HPDE6-E6E7 (cell line): ENCODE results near the gene HLA-A.
"Not testable (repeated sequence)": the region's sequence is repeated elsewhere in the genome, so short reads cannot be mapped to it uniquely, and the experiment has no call there.

Source experiments
- DNase-seq: peaks from one replicate; pipeline ENCODE4 v3.0.0; 2011; ENCODE audit warnings: missing footprints; ENCODE audit errors: extremely low spot score

The HLA-A gene

GRCh38 chr6:29961966-29962365 is 19.6 kb downstream of the HLA-A start:
- DNase-seq, result no peak

- not testable (repeated sequence) for DNase-seq
Measured at GRCh38 chr6:29963697-29964096, 21.4 kb downstream of the HLA-A start.

DNA sequence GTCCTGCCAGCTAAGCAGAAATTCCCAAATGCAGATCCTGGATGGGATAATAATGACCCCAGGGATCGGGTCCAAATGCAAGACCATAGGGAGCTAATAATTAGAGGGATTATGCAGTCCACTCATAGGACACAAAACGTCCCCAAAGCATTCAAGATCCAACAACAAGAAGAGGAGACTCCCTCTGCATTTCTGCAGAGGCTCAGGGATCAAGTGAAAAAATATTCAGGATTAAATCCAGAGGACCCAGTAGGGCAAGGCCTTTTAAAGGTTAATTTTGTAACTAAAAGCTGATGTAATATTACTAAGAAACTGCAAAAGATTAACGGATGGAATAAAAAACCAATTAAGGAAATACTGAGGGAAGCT is 22.2 kb downstream of the HLA-A start:
- no peak for DNase-seq

GRCh38 chr6:29964887-29965562 is 22.7 kb downstream of the HLA-A start:
- peak; percentile 67 for DNase-seq

DNA sequence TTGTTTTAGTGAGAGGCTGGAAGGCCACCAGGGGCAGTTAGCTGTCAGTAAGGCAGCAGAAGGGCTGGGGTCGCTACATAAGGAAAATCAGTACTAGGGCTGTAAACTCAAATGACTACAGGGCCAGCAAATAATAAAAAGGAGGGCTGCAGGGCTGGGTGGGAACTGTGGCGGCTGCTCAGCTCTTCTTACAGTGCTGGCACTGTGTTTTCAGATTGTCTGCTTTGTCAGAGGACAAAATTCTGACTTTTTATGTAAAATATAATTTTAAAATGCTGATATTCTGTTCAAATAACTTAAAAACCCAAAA is 23.2 kb downstream of the HLA-A start:
- DNase-seq, result no peak

- DNase-seq, result no peak
Measured at GRCh38 chr6:29965873-29966601, 23.7 kb downstream of the HLA-A start.

DNA sequence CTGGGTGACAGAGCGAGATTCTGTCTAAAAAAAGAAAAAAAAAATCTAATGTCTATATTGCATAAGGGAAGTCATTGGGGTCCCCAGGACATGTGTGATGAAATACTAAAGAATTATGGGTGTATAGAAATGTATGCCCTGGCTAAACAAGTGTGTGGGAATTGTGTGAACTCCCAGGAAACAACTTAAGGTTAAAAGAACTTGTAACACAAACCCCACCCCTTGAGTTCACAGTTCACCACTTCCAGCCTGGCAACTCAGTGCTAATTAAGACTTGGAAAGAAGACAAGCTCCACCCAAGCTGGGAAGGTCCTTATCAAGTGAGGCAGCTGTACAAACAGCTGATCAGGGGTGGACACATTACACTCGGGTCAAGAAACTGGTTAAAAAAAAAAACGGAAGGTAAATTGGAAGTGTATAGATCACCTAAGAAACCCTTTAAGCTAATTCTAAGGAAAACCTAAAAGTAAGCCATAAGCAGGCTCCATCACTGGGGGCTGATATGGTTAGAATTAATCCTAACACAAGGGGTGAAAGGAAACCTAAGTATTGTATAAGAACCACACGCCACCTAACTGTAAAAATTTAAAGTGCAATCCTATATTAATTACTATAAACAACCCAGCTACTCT is 25.2 kb downstream of the HLA-A start:
- no peak for DNase-seq

GRCh38 chr6:29968130-29968529 is 25.8 kb downstream of the HLA-A start:
- DNase-seq, result no peak

- no peak for DNase-seq
Measured at GRCh38 chr6:29968905-29969304, 26.6 kb downstream of the HLA-A start.

DNA sequence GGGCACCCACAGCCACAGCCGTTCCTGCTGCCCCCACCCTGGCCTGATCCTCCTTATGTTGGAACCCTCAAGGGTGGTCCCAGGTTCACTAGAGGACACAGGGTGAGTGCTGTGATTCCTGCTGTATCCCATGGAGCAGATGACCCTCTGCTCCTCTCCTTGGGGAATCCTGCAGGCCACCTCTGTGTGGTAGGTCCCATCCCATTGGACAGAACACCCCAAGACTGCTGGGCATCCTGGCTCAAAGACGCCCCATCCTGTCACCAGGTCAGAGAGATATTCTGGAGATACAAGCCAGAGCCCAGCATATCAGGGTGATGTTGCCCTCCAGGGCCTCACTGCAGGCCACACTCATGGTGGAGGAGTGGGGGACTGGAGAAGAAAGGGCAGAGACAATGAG is 28.4 kb downstream of the HLA-A start:
- DNase-seq, result no peak

DNA sequence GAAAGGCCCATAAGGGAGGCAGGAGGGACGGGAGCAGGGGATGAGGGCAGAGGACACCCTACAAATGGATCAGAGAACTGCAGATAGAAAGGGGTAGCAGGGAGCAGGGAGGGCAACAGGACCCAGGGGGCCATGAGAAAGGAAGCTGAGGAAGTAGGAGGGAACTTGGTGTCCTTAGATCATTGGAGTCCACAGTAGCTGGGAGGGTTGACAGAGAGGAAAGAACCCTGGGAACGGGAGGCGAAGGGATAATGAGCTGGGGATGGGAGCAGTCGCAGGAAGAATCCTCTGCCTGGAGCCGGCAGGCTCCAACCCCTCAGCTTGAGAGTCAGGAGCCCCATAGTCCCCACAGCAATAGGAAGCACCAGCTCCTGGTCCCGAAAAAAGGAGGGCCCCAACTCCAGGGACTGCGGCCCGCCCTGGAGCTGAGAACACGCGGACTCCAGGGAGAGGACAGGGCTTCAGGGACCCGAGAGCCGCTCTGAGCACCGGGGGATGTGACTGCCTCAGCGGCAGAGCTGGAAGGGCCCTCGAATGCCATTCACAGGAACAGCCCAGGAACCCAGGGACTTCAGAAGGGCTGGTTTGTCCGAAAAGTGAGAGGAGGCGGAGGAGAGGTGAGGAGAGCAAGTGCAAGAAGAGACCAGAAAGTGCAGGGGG is 32.7 kb downstream of the HLA-A start:
- DNase-seq, result no peak

- DNase-seq, result no peak
Measured at GRCh38 chr6:29975561-29975907, 33.2 kb downstream of the HLA-A start.

- no peak for DNase-seq
Measured at GRCh38 chr6:29976253-29976587, 33.9 kb downstream of the HLA-A start.

- peak; percentile 40 for DNase-seq
Measured at GRCh38 chr6:29976588-29977424, 34.5 kb downstream of the HLA-A start.

DNA sequence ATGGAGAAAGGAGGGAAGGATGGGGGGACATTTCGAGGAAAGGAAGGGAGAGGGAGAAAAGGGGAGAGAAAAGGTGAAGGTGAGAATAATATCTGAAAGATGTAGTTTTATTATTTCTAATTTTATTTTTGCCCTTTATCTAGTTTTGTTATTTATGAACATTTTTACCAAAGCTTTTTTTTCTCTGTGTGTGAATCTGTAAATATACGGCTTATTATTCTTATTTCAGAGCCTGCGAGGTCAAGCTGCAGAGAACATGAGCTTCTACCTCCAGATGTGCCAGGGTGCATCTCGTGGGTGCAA is 35.0 kb downstream of the HLA-A start:
- DNase-seq, result no peak

DNA sequence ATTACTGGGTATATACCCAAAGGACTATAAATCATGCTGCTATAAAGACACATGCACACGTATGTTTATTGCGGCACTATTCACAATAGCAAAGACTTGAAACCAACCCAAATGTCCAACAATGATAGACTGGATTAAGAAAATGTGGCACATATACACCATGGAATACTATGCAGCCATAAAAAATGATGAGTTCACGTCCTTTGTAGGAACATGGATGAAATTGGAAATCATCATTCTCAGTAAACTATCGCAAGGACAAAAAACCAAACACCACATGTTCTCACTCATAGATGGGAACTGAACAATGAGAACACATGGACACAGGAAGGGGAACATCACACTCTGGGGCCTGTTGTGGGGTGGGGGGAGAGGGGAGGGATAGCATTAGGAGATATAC is 37.7 kb downstream of the HLA-A start:
- DNase-seq, result not testable (repeated sequence)

GRCh38 chr6:29980511-29980910 is 38.2 kb downstream of the HLA-A start:
- no peak for DNase-seq

DNA sequence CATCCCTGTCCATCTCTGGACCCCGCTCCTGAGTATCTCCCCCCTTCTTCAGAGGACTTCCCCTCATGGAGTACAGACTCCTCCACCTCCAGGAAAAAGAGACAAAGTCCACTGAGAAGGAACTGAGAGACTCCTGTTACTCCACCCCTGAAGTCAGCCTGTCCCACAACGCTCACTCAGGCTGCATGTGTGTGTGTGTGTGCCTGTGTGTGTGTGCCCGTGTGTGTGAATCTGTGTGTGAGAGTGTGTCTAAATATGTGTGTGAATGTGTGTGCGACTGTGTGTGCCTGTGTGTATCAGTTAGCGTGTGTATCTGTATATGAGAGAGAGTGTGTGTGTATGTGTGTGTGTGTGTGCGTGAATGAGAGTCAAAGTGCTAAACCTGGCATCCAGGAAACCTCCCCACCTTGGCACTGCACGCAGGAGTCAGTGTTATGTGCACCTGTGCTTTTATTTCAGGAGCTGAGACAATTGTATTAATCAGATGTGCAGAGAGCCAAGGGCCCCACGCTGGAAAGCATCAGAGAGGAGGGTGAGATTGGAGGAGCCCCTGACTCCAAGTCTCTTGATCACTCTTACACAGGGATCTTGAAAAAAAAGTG is 39.0 kb downstream of the HLA-A start:
- DNase-seq, result no peak

DNA sequence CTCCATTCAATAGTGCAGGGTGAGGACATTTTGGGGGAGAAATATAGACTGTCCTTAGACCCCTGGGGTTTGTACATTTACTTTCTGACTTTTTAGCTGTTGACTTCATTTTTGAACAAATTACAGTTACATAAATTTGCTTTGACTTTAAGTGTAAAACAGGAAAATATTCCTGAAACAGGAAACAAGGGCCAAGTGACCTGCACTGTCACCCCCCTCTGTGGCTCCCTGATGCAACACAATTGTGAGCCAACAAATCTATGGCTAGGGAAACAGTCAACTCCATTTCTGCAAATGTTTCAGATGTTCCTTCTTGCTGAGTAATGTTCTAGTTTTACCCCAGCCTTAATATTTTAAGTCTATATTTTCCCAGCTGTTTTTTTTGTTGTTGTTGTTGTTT is 39.8 kb downstream of the HLA-A start:
- DNase-seq, result no peak

GRCh38 chr6:29984232-29984631 is 41.9 kb downstream of the HLA-A start:
- no peak for DNase-seq

DNA sequence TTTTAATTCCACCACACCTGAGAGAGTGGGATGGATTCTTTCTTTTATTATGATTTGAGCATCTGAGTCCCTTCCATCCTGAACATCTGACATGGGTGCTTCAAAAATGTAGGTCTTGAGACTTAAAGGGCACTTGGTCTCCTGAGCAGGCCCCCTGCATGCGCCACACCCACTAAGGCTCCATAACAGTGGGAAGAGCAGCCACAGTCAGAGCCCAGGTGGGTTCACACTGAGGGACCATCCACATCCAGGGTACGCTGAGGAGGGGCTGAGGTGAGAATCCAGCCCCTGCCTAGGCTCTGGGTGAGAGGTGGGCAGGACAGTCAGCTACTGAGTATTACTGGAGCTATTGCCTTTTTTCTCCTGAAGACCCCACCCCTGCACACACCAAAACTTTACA is 42.7 kb downstream of the HLA-A start:
- no peak for DNase-seq
